CD4-positive, alpha-beta T cell treated with Interleukin-21 for 1 hour (primary cell): Measurements from ENCODE around the gene LRCH1.
"Not testable (repeated sequence)": the region's sequence is repeated elsewhere in the genome, so short reads cannot be mapped to it uniquely, and the experiment has no call there.

Experiments used
- DNase-seq: peaks from one replicate; pipeline ENCODE4 v3.0.0-alpha.2; 2020

Gene LRCH1

GRCh38 chr13:46761174-46761573, 208.2 kb downstream of the LRCH1 start:
- no peak for DNase-seq

GRCh38 chr13:46761866-46762265, 208.9 kb downstream of the LRCH1 start:
- no peak for DNase-seq

- not testable (repeated sequence) for DNase-seq
Measured at GRCh38 chr13:46769925-46770324, 217.0 kb downstream of the LRCH1 start.

GRCh38 chr13:46771693-46772092, 218.7 kb downstream of the LRCH1 start:
- no peak for DNase-seq

GRCh38 chr13:46773541-46773940, 220.6 kb downstream of the LRCH1 start:
- DNase-seq: no peak

GRCh38 chr13:46775385-46776107, 222.6 kb downstream of the LRCH1 start:
- DNase-seq: no peak

- no peak for DNase-seq
Measured at GRCh38 chr13:46778095-46778494, 225.1 kb downstream of the LRCH1 start.

GRCh38 chr13:46778890-46779289, 225.9 kb downstream of the LRCH1 start:
- DNase-seq: no peak

GRCh38 chr13:46782066-46782465, 229.1 kb downstream of the LRCH1 start:
- DNase-seq: no peak

- DNase-seq: no peak
Measured at GRCh38 chr13:46782691-46783090, 229.7 kb downstream of the LRCH1 start.

GRCh38 chr13:46783504-46783903, 230.5 kb downstream of the LRCH1 start:
- no peak for DNase-seq

GRCh38 chr13:46795321-46795720, 242.4 kb downstream of the LRCH1 start:
- no peak for DNase-seq

GRCh38 chr13:46796129-46796514, 243.2 kb downstream of the LRCH1 start:
- no peak for DNase-seq

- peak; percentile 89 for DNase-seq
Measured at GRCh38 chr13:46796515-46797474, 243.8 kb downstream of the LRCH1 start, which contains the start of gene ESD. Gene ESD, minus strand, starts transcription at chr13:46797161. Its CDS starts 5,748 bp downstream, at chr13:46791413.

GRCh38 chr13:46797501-46798237, 244.7 kb downstream of the LRCH1 start:
- DNase-seq: no peak

- no peak for DNase-seq
Measured at GRCh38 chr13:46799139-46799538, 246.2 kb downstream of the LRCH1 start.

GRCh38 chr13:46801858-46802257, 248.9 kb downstream of the LRCH1 start:
- no peak for DNase-seq
